Esophagus (tissue), 2 donors: ENCODE measurements around the gene KRTAP16-1. TPM values are rescaled to one million over a fixed set of nuclear protein-coding genes. Genes with fewer than 3 reads are reported as not detected.

ENCODE experiments used
- polyA plus RNA-seq, 2 donors: library from polyadenylated mRNA; stranded (reverse); fragments of 200-250 nt; gene quantifications; one replicate each; pipeline ENCODE4 v1.2.3, GENCODE V29; 2013
- donor health status: healthy with polysubstance abuse.
- donor health status: Bipolar disorder and iron deficiency.

KRTAP16-1 gene
- polyA plus RNA-seq, 2 donors: not detected

Other genes starting within 250 kb of the KRTAP16-1 start
- under 1 TPM in 1 of 2 donors, not detected in 1; 0.10 TPM for gene KRTAP2-3, start 249.2 kb downstream of the KRTAP16-1 start, polyA plus RNA-seq
- not detected for gene KRTAP2-4, start 243.4 kb downstream of the KRTAP16-1 start, polyA plus RNA-seq
- not detected for gene KRTAP4-7, start 225.2 kb downstream of the KRTAP16-1 start, polyA plus RNA-seq
- gene KRTAP4-8, start 211.2 kb downstream of the KRTAP16-1 start, polyA plus RNA-seq: not detected
- gene KRTAP4-16, start 207.1 kb downstream of the KRTAP16-1 start, polyA plus RNA-seq: not detected
- not detected for gene KRTAP4-9, start 203.9 kb downstream of the KRTAP16-1 start, polyA plus RNA-seq
- gene KRTAP4-11, start 190.9 kb downstream of the KRTAP16-1 start, polyA plus RNA-seq: not detected
- gene KRTAP4-12, start 185.1 kb downstream of the KRTAP16-1 start, polyA plus RNA-seq: not detected
- gene KRTAP4-6, start 168.8 kb downstream of the KRTAP16-1 start, polyA plus RNA-seq: not detected
- gene KRTAP4-5, start 159.5 kb downstream of the KRTAP16-1 start, polyA plus RNA-seq: not detected
- gene KRTAP4-4, start 148.6 kb downstream of the KRTAP16-1 start, polyA plus RNA-seq: not detected
- gene KRTAP4-3, start 141.1 kb downstream of the KRTAP16-1 start, polyA plus RNA-seq: not detected
- not detected for gene KRTAP4-2, start 131.1 kb downstream of the KRTAP16-1 start, polyA plus RNA-seq
- not detected for gene KRTAP4-1, start 124.4 kb downstream of the KRTAP16-1 start, polyA plus RNA-seq
- gene KRTAP9-1, start 119.4 kb downstream of the KRTAP16-1 start, polyA plus RNA-seq: not detected
- gene KRTAP9-2, start 82.7 kb downstream of the KRTAP16-1 start, polyA plus RNA-seq: not detected
- not detected for gene KRTAP9-3, start 76.9 kb downstream of the KRTAP16-1 start, polyA plus RNA-seq
- not detected for gene KRTAP9-8, start 71.3 kb downstream of the KRTAP16-1 start, polyA plus RNA-seq
- not detected for gene KRTAP9-4, start 59.6 kb downstream of the KRTAP16-1 start, polyA plus RNA-seq
- gene KRTAP9-9, start 53.9 kb downstream of the KRTAP16-1 start, polyA plus RNA-seq: not detected
- gene KRTAP9-6, start 43.9 kb downstream of the KRTAP16-1 start, polyA plus RNA-seq: not detected
- not detected for gene KRTAP9-7, start 33.6 kb downstream of the KRTAP16-1 start, polyA plus RNA-seq
- gene KRTAP29-1, start 6.5 kb downstream of the KRTAP16-1 start, polyA plus RNA-seq: not detected
- gene KRTAP17-1, start 6.4 kb upstream of the KRTAP16-1 start, polyA plus RNA-seq: not detected
- gene KRT33A, start 41.5 kb upstream of the KRTAP16-1 start, polyA plus RNA-seq: 1 to 10 TPM in 1 of 2 donors, under 1 TPM in 1; 0.69 to 1.2 TPM
- gene KRT33B, start 60.5 kb upstream of the KRTAP16-1 start, polyA plus RNA-seq: under 1 TPM; 0.12 to 0.16 TPM
- gene KRT34, start 73.0 kb upstream of the KRTAP16-1 start, polyA plus RNA-seq: under 1 TPM; 0.19 to 0.20 TPM
- 10 to 100 TPM in 1 of 2 donors, 1 to 10 TPM in 1; 3.8 to 16.7 TPM for gene KRT31, start 88.3 kb upstream of the KRTAP16-1 start, polyA plus RNA-seq
- not detected for gene KRT37, start 115.3 kb upstream of the KRTAP16-1 start, polyA plus RNA-seq
- under 1 TPM in 1 of 2 donors, not detected in 1; 0.02 TPM for gene KRT38, start 131.7 kb upstream of the KRTAP16-1 start, polyA plus RNA-seq
- 1 to 10 TPM; 1.9 to 8.5 TPM for gene KRT32, start 158.1 kb upstream of the KRTAP16-1 start, polyA plus RNA-seq
- not detected for gene KRT35, start 171.8 kb upstream of the KRTAP16-1 start, polyA plus RNA-seq
- under 1 TPM; 0.07 to 0.10 TPM for gene KRT36, start 180.6 kb upstream of the KRTAP16-1 start, polyA plus RNA-seq
- gene KRT13, start 196.3 kb upstream of the KRTAP16-1 start, polyA plus RNA-seq: over 10,000 TPM; 46,015 to 60,858 TPM
- gene KRT15, start 209.6 kb upstream of the KRTAP16-1 start, polyA plus RNA-seq: 1,000 to 10,000 TPM; 1,457 to 2,808 TPM
- gene KRT19, start 219.0 kb upstream of the KRTAP16-1 start, polyA plus RNA-seq: 1,000 to 10,000 TPM in 1 of 2 donors, 100 to 1,000 TPM in 1; 506 to 1,087 TPM